Gastrocnemius medialis (tissue), 4 donors: ENCODE data around the gene GALNT6.

ENCODE experiments used
- POLR2A ChIP-seq, 2 donors: fragments of 450-650 bp; IDR thresholded peaks; one replicate each; pipeline ENCODE4 v1.6.1; 2017; ENCODE audit warnings: antibody characterized with exemption in 2 of 2, mild to moderate bottlenecking in 2 of 2, moderate library complexity in 2 of 2
- TF ChIP-seq, protein P1 (sequence below), 5 experiments: fragments of 450-650 bp in 3 of 5; fragments of 200-600 bp in 2 of 5; sonication (generic) in 2 of 5; IDR thresholded peaks in 4 of 5; conservative IDR thresholded peaks in 1 of 5; 1 replicate in 4 of 5; 2 replicates in 1 of 5; pipeline ENCODE4 v1.5.1; 2016 to 2019; ENCODE audit warnings: antibody characterized with exemption in 5 of 5, mild to moderate bottlenecking in 3 of 5, moderate library complexity in 3 of 5

DNA sequence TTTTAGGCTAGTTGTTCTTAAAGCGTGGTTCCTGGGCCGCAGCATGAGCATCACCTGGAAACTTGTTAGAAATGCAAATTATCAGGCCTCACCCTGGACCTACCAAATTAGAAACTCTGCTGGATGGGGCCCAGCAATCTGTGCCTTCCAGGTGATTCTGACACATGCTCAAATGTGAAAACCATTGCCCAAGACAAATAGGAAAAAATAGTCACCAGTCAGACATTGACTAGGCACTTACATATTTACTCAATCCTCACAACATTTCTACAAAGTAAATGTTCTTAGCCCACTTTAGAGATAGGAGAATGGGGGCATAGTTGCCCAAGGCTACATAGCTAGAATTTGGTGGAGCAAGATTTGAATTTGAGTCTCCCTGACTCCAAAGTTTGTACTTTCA is 48.0 kb downstream of the GALNT6 start:
- TF ChIP-seq, protein P1, sequence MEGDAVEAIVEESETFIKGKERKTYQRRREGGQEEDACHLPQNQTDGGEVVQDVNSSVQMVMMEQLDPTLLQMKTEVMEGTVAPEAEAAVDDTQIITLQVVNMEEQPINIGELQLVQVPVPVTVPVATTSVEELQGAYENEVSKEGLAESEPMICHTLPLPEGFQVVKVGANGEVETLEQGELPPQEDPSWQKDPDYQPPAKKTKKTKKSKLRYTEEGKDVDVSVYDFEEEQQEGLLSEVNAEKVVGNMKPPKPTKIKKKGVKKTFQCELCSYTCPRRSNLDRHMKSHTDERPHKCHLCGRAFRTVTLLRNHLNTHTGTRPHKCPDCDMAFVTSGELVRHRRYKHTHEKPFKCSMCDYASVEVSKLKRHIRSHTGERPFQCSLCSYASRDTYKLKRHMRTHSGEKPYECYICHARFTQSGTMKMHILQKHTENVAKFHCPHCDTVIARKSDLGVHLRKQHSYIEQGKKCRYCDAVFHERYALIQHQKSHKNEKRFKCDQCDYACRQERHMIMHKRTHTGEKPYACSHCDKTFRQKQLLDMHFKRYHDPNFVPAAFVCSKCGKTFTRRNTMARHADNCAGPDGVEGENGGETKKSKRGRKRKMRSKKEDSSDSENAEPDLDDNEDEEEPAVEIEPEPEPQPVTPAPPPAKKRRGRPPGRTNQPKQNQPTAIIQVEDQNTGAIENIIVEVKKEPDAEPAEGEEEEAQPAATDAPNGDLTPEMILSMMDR (IDR thresholded peaks at IDR 0.05 in 4 of 5, conservative IDR thresholded peaks at IDR 0.05 in 1 of 5) = no peak
- TF ChIP-seq POLR2A (IDR thresholded peaks at IDR 0.05) = no peak
